ENCODE results near the gene FERMT1.

DNA sequence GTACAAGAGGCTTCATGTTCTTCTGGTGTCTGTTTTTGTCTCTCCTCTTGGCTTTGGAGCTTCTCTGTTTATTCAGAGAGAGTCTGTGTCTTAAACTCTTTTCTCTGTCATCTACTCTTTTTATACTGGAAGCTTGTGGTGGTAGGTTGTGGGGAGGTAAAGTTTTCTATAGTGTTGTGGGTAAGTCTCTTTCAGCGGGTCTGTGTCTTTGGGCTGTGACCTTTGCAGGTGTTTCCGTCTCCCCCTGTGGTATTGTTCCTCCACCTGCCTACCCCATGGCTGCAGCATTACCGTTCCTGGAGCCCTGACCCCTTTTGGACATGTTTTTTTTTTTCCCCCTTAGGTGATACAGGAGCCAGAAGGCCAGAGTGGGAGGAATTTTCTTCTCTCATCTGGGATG, 37.9 kb upstream of the FERMT1 start:
- TF ChIP-seq, protein P1, sequence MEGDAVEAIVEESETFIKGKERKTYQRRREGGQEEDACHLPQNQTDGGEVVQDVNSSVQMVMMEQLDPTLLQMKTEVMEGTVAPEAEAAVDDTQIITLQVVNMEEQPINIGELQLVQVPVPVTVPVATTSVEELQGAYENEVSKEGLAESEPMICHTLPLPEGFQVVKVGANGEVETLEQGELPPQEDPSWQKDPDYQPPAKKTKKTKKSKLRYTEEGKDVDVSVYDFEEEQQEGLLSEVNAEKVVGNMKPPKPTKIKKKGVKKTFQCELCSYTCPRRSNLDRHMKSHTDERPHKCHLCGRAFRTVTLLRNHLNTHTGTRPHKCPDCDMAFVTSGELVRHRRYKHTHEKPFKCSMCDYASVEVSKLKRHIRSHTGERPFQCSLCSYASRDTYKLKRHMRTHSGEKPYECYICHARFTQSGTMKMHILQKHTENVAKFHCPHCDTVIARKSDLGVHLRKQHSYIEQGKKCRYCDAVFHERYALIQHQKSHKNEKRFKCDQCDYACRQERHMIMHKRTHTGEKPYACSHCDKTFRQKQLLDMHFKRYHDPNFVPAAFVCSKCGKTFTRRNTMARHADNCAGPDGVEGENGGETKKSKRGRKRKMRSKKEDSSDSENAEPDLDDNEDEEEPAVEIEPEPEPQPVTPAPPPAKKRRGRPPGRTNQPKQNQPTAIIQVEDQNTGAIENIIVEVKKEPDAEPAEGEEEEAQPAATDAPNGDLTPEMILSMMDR (IDR thresholded peaks at IDR 0.05) = no peak
- TF ChIP-seq POLR2AphosphoS5 (IDR thresholded peaks at IDR 0.05) = no peak
- TF ChIP-seq POLR2A (IDR thresholded peaks at IDR 0.05) = no peak

Measured in gastroesophageal sphincter (tissue), 3 donors.